NCI-H345 (cell line): ENCODE data around the gene ARMCX5.

ENCODE experiments used
- DNase-seq: peaks from one replicate; lab custom pipeline; 2025; lab: John Stamatoyannopoulos, UW

Gene ARMCX5

DNA sequence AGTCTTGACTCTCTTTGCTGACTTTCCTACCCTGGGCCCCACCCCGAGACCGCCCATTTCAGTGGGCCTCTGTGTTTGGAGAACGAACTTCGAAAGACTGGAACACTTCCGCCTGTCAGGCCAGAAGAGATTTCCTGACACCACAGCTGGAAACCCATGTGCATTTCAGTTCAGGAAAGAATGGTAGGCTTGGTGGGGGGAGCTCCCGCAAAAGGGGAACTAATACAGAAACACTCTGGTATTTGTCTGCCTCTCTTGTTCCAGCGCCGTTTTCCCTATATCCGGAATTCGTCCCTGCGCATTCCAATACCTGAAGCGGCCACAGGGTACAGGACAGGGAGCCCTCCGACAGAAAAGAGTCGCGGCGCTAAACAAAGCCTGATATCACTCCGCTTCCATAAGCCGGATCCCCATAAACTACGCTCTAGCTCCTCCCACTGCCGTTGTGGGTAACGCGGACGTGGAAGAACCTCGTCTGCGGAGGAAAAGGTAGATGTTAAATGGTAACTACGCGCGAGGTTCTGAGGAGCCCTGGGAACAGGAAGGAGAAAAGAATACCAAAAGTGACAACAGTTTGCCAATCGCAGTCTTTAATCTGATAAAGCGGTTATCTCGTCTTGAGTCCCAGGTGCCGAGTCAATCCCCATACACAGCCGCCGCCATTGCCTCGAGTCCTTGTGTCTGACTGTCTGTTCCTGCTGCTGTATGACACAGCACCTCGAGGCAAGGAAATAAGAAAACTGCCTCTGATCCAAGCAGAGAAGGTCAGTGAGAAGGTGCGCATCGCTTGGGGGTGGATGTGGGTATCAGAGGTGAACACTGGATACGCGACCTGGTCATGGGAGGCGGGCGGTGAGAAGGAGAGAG, at the start of gene ARMCX5:
Gene ARMCX5, plus strand, starts transcription at position 432 of the 867 bp plus-strand sequence. CDS start 2,627 bp downstream, outside the sequence.
- peak; percentile 90 for DNase-seq

- no peak for DNase-seq
Measured at GRCh38 chrX:102558607-102559006, 40.7 kb upstream of the ARMCX5 start.

DNA sequence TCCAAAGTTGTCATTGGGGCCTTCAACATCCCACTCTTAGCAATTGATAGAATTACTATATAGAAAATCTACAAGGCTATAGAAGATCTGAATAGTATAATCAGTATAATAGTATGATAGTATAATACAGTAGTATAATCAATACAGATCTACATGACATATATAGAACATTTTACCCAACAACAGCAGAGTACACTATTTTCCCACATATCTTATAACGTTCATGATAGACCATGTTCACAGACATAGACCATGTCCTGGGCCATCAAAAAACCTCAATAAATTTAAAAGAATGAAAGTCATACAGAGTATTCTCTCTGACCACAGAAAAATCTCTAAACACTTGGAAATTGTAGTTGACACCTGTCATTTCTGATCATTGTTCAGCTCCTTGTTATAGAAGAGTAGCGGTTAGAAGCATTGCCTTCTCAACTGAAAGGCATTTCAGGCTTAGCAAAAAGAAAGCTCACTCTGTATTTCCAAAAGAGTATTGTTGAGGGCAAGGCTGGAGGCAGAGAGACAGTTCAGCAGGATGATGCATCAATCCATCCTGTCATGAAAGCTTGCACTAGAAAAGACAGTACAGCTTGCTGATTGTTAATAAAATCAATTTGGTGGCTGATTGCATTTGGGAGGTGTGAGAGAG, 38.8 kb upstream of the ARMCX5 start:
- DNase-seq, result no peak

DNA sequence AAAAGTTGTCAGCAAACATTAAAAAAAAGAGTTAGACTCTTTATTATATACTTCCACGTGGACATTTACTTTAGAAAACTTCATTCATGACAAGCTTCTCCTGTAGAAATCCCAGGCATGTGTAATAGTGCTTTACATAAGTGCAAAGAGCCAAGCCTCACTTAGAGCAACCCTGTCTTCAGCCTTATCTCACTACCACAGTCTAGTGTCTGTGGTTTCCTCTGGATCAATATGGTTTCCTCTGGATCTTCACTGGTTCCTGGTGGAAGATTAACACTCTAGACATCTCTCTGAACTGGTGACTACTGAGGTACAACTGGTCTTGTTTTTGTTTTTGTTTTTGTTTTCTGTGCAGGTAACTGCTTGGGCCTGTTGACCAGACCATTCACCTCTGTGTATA, 18.4 kb upstream of the ARMCX5 start:
- no peak for DNase-seq

DNA sequence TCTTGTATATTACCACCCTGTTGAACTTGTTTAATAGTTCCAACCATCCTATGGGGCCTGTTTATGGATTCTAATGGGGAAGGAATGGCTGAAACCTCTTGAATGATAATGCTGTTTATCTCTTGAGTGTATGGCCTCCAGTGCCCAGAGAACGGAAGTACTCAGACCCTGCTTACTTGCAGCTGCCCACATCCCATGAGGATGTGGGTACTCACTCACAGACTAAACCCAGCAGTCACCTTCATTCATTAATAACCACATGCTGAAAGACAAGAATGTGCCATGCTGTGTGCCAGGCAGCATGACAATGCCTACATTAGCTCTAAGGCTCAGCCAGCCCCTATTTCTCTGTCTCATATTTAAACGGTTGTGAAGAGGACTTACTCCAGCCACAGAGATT, 5.9 kb upstream of the ARMCX5 start:
- DNase-seq, result no peak

DNA sequence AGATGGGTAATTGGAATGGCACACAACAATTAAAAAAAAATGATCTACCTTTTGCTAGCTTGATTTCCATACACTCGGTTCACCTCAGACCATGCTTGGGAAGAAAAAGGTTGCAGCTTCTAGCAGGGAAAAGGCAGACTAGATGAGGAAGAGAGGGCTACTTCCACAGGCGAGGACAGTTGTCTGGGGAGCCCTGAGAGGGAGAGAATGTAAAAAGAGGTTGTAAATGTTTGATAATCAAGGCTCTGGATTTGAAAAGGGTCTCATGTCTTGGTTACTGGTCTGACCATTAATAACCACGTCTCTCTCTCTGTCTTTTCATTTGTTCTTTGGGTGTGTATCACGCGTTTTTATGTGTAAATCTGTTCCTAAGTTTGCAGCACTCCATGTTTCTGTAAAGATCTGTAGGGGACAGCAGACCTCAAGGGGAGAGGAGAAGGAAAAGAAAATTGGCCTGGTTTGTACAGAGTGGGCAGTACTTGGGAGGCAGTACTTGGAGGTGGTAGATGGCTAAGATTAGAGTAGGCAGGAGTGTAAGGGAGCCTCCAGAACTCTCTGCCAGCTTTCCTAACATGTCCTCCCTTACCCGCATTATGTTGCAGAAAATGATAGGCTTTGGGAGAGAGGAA, 750 bp downstream of the ARMCX5 start:
- DNase-seq, result no peak

GRCh38 chrX:102604327-102604726, 5.0 kb downstream of the ARMCX5 start:
- no peak for DNase-seq

DNA sequence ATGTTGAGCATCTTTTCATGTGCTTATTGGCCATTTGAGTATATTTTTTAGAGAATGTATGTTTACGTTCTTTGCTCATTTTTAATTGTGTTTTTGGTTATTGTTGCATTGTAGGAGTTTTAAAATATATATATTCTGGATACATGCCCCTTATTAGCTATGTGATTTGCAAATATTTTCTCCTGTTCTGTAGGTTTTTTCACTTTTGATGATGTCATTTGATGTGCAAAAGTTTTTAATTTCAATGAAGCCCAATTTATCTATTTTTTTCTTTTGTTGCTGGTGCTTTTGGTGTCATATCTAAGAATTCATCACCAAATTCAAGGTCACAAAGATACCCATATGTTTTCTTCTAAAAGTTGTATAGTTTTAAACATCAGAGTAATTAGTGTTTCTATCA, 6.8 kb downstream of the ARMCX5 start:
- DNase-seq, result no peak

- no peak for DNase-seq
Measured at GRCh38 chrX:102610905-102611304, 11.6 kb downstream of the ARMCX5 start.

GRCh38 chrX:102624105-102624504, 24.8 kb downstream of the ARMCX5 start:
- DNase-seq, result no peak

DNA sequence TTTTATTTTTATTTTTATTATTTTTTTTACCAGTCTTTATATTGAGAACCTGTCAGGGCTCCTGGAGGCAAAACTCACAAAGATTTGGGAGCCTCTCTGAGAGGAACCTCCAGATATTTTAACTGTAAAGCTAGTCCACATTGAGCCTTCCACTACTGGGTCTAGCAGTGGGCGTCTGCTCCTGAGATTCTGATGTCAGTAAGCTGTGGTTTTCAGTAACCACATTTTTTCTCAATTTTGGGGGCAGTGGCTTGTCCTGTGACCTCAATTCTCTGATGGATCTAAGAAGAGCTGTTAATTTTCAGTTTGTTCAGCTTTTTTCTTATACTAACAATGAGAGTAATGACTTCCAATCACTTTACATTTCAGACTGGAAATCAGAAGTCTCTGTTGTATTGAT, 28.3 kb downstream of the ARMCX5 start:
- DNase-seq, result no peak

DNA sequence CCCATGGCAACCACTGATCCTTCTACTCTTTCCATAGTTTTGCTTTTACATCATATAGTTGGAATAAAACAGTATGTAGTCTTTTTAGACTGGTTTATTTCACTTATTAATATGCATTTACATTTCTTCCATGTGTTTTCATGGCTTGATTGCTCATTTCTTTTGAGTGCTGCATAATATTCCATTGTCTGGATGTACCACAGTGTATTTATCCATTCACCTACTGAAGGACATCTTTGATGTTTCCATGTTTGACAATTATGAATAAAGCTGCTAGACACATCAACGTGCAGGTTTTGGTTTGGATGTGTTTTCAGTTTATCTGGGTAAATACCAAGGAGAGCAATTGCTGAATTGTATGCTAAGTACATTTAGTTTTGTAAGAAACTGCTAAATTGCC, 38.2 kb downstream of the ARMCX5 start:
- DNase-seq, result no peak

- no peak for DNase-seq
Measured at GRCh38 chrX:102650903-102651241, 51.6 kb downstream of the ARMCX5 start.

- DNase-seq, result peak; percentile 74
Measured at GRCh38 chrX:102651242-102652011, 52.1 kb downstream of the ARMCX5 start, which contains the start of gene GPRASP1. TSS of gene GPRASP1 (plus strand) at chrX:102651483. CDS start at chrX:102653914, 2,431 bp downstream.

GRCh38 chrX:102652031-102652688, 52.8 kb downstream of the ARMCX5 start:
- DNase-seq, result peak; percentile 37
